NCI-H2107 treated with DMSO at 0.1 percent for 48 hours (cell line): ENCODE data around the gene SIL1.
"Not testable (repeated sequence)": the region's sequence is repeated elsewhere in the genome, so short reads cannot be mapped to it uniquely, and the experiment has no call there.

Experiments
- DNase-seq: peaks from one replicate; lab custom pipeline; 2025; ENCODE audit not compliant: unreplicated experiment; lab: John Stamatoyannopoulos, UW

Gene SIL1

GRCh38 chr5:138927979-138928378 is 270.2 kb downstream of the SIL1 start:
- no peak for DNase-seq

- DNase-seq: no peak
Measured at GRCh38 chr5:138927544-138927943, 270.6 kb downstream of the SIL1 start.

- no peak for DNase-seq
Measured at GRCh38 chr5:138926688-138927448, 271.3 kb downstream of the SIL1 start.

GRCh38 chr5:138926257-138926656 is 271.9 kb downstream of the SIL1 start:
- DNase-seq: no peak

GRCh38 chr5:138925090-138925635 is 273.0 kb downstream of the SIL1 start:
- no peak for DNase-seq

- DNase-seq: no peak
Measured at GRCh38 chr5:138922494-138922893, 275.7 kb downstream of the SIL1 start.

- not testable (repeated sequence) for DNase-seq
Measured at GRCh38 chr5:138921362-138921761, 276.8 kb downstream of the SIL1 start.

- no peak for DNase-seq
Measured at GRCh38 chr5:138920181-138920580, 278.0 kb downstream of the SIL1 start.

- DNase-seq: no peak
Measured at GRCh38 chr5:138918686-138919085, 279.5 kb downstream of the SIL1 start.

- DNase-seq: no peak
Measured at GRCh38 chr5:138914338-138914737, 283.8 kb downstream of the SIL1 start.

- no peak for DNase-seq
Measured at GRCh38 chr5:138913773-138914172, 284.4 kb downstream of the SIL1 start.

- no peak for DNase-seq
Measured at GRCh38 chr5:138912093-138912492, 286.1 kb downstream of the SIL1 start.

- no peak for DNase-seq
Measured at GRCh38 chr5:138911441-138911840, 286.7 kb downstream of the SIL1 start.

- DNase-seq: no peak
Measured at GRCh38 chr5:138910546-138911185, 287.5 kb downstream of the SIL1 start.

GRCh38 chr5:138909734-138910133 is 288.4 kb downstream of the SIL1 start:
- no peak for DNase-seq

GRCh38 chr5:138905541-138905940 is 292.6 kb downstream of the SIL1 start:
- DNase-seq: no peak

- DNase-seq: no peak
Measured at GRCh38 chr5:138903130-138903775, 294.9 kb downstream of the SIL1 start.

- no peak for DNase-seq
Measured at GRCh38 chr5:138901716-138902115, 296.5 kb downstream of the SIL1 start.

GRCh38 chr5:138900281-138900965 is 297.7 kb downstream of the SIL1 start:
- DNase-seq: no peak

GRCh38 chr5:138898742-138899141 is 299.4 kb downstream of the SIL1 start:
- no peak for DNase-seq

- DNase-seq: no peak
Measured at GRCh38 chr5:138898299-138898698, 299.9 kb downstream of the SIL1 start.
